SK-N-MC (cell line): Measurements from ENCODE around the gene ARHGAP18.

Experiments
- EZH2 ChIP-seq: fragments of 200-600 bp; sonication (generic); IDR thresholded peaks from one replicate; pipeline ENCODE4 v1.6.1; 2017; ENCODE audit warnings: antibody characterized with exemption
- POLR2AphosphoS5 ChIP-seq: IDR thresholded peaks from 2 replicates; pipeline ENCODE4 v1.6.1; 2012; ENCODE audit warnings: mild to moderate bottlenecking, low read depth, low read length, borderline replicate concordance

- TF ChIP-seq POLR2AphosphoS5 (no peak), EZH2 (no peak)
These were observed 1.3 kb upstream of the ARHGAP18 start for GRCh38 chr6:129711271-129711631.
